ENCODE measurements around the gene TRIM37.

Gene TRIM37

GRCh38 chr17:59018019-59018418 lies 88.7 kb downstream of the TRIM37 start:
- Histone ChIP-seq H3K36me3 (peaks cover 7% of the 10 kb centered on the region), H3K4me1 (ENCODE audit: control insufficient read depth in 1 of 2, insufficient read depth in 1 of 2, low read depth in 1 of 2, low read length in 1 of 2) (peaks cover 3 to 7% of the 10 kb centered on the region in 2 experiments), H3K27me3 (no peaks in the 10 kb centered on the region), H3K4me3 (ENCODE audit: low read depth in 1 of 2, low read length in 1 of 2) (no peak overlapping the region), H3K27ac (no peak overlapping the region), H3K9me3 (no peaks in the 10 kb centered on the region)
- TF ChIP-seq CTCF (IDR thresholded peaks at IDR 0.05) = no peak

- H3K27me3 ChIP-seq = no peaks in the 10 kb centered on the region
- no peak for TF ChIP-seq CTCF (IDR thresholded peaks at IDR 0.05)
- no peak overlapping the region for H3K27ac ChIP-seq
- no peaks in the 10 kb centered on the region for H3K9me3 ChIP-seq
- H3K36me3 ChIP-seq = peaks cover 7% of the 10 kb centered on the region
- H3K4me1 ChIP-seq (ENCODE audit: control insufficient read depth in 1 of 2, insufficient read depth in 1 of 2, low read depth in 1 of 2, low read length in 1 of 2) = peaks cover 9 to 28% of the 10 kb centered on the region in 2 experiments
- no peak overlapping the region for H3K4me3 ChIP-seq (ENCODE audit: low read depth in 1 of 2, low read length in 1 of 2)
Observed at GRCh38 chr17:59011975-59012374, 94.7 kb downstream of the TRIM37 start.

GRCh38 chr17:59010026-59010425 lies 96.7 kb downstream of the TRIM37 start:
- H3K36me3 ChIP-seq = no peaks in the 10 kb centered on the region
- peaks cover 9 to 28% of the 10 kb centered on the region in 2 experiments for H3K4me1 ChIP-seq (ENCODE audit: control insufficient read depth in 1 of 2, insufficient read depth in 1 of 2, low read depth in 1 of 2, low read length in 1 of 2)
- H3K27me3 ChIP-seq = no peaks in the 10 kb centered on the region
- no peak for TF ChIP-seq CTCF (IDR thresholded peaks at IDR 0.05)
- H3K4me3 ChIP-seq (ENCODE audit: low read depth in 1 of 2, low read length in 1 of 2) = no peak overlapping the region
- H3K9me3 ChIP-seq = no peaks in the 10 kb centered on the region
- H3K27ac ChIP-seq = peak overlapping the region; percentile 35

- no peaks in the 10 kb centered on the region for H3K36me3 ChIP-seq
- peaks cover 12 to 28% of the 10 kb centered on the region in 2 experiments for H3K4me1 ChIP-seq (ENCODE audit: control insufficient read depth in 1 of 2, insufficient read depth in 1 of 2, low read depth in 1 of 2, low read length in 1 of 2)
- no peaks in the 10 kb centered on the region for H3K9me3 ChIP-seq
- TF ChIP-seq CTCF (IDR thresholded peaks at IDR 0.05) = no peak
- no peak overlapping the region for H3K27ac ChIP-seq
- H3K4me3 ChIP-seq (ENCODE audit: low read depth in 1 of 2, low read length in 1 of 2) = no peak overlapping the region
- no peaks in the 10 kb centered on the region for H3K27me3 ChIP-seq
Observed at GRCh38 chr17:59008737-59009136, 97.9 kb downstream of the TRIM37 start.

GRCh38 chr17:59007995-59008394 lies 98.7 kb downstream of the TRIM37 start:
- Histone ChIP-seq H3K36me3 (no peaks in the 10 kb centered on the region), H3K27ac (no peak overlapping the region), H3K27me3 (no peaks in the 10 kb centered on the region), H3K9me3 (no peaks in the 10 kb centered on the region), H3K4me3 (ENCODE audit: low read depth in 1 of 2, low read length in 1 of 2) (no peak overlapping the region), H3K4me1 (ENCODE audit: control insufficient read depth in 1 of 2, insufficient read depth in 1 of 2, low read depth in 1 of 2, low read length in 1 of 2) (peaks cover 9 to 21% of the 10 kb centered on the region in 2 experiments)
- TF ChIP-seq CTCF (IDR thresholded peaks at IDR 0.05) = no peak
